HepG2 (cell line): ENCODE measurements around the gene MST1.

Experiments used
- NR2F6 ChIP-seq, 2 experiments: IDR thresholded peaks; 2 replicates each; pipeline ENCODE4 v1.6.1; 2016; ENCODE audit warnings: antibody characterized with exemption in 1 of 2, mild to moderate bottlenecking in 1 of 2
- ZMYM2 ChIP-seq: sonication (generic); formaldehyde crosslinking; IDR thresholded peaks from 2 replicates; pipeline ENCODE4 v1.8.0; 2022; ENCODE audit warnings: mild to moderate bottlenecking, missing genetic modification reagents

- TF ChIP-seq NR2F6 (IDR thresholded peaks at IDR 0.05) (no peak), NR2F6 (CRISPR knock-in tag; IDR thresholded peaks at IDR 0.05) (no peak), ZMYM2 (no peak)
These were observed 18.4 kb downstream of the MST1 start for GRCh38 chr3:49670940-49671290.
